HepG2 (cell line): ENCODE measurements around the gene TMEM269. TPM values are rescaled to one million over a fixed set of nuclear protein-coding genes. Genes with fewer than 3 reads are reported as not detected.

ENCODE experiments used
- ATAC-seq: fragments of 200-7000 bp; cut with Tn5 transposase; 3 replicates; pipeline ENCODE4 v1.9.1; 2020; ENCODE audit warnings: mild to moderate bottlenecking, moderate library complexity
- BruUV-seq: library from RNA; stranded (reverse); fragments of 400-500 nt; replicated peaks from 2 replicates; lab custom pipeline; 2021; lab: Mats Ljungman, UMichigan
- CTCF ChIA-PET: fragments of 300-600 bp; formaldehyde crosslinking; extraction: SDS; loops from one replicate; lab custom pipeline; 2021; ENCODE audit warnings: low total read pairs, inconsistent platforms, low intra/inter-chr PET ratio; lab: Yijun Ruan, JAX
- POLR2A ChIA-PET: fragments of 350-600 bp; sonication (Branson Sonifier 250); formaldehyde crosslinking; loops from one replicate; lab custom pipeline; 2020; ENCODE audit warnings: antibody characterized with exemption, inconsistent platforms; lab: Yijun Ruan, JAX
- DNase-seq: peaks from one replicate; pipeline ENCODE4 v3.0.0-alpha.2; 2015; ENCODE audit warnings: low spot score
- FAIRE-seq: peaks from 3 replicates; lab custom pipeline; 2011; peaks lifted over from hg19 to GRCh38; lab: Jason Lieb, UNC
- H2AFZ ChIP-seq: one replicate; pipeline ENCODE4 v1.6.1; 2011; ENCODE audit warnings: low read length, inconsistent platforms
- H3K27ac ChIP-seq: fragments of 300-600 bp; 3 replicates; pipeline ENCODE4 v1.8.0; 2011; ENCODE audit warnings: mixed run types, mild to moderate bottlenecking, mixed read lengths, low read length, inconsistent platforms; ENCODE audit not compliant: insufficient read depth; ENCODE audit errors: extremely low read length
- H3K27me3 ChIP-seq, 2 experiments: fragments of 200-600 bp in 1 of 2; 2 replicates in 1 of 2; 3 replicates in 1 of 2; pipeline versions ENCODE4 v1.6.0 to v1.8.0; 2011; ENCODE audit warnings: low read length in 2 of 2, mild to moderate bottlenecking in 2 of 2, moderate library complexity in 2 of 2, inconsistent platforms in 1 of 2; ENCODE audit not compliant: insufficient read depth in 2 of 2, control insufficient read depth in 1 of 2
- H3K36me3 ChIP-seq, 2 experiments: fragments of 200-600 bp in 1 of 2; replicated peaks in 1 of 2; 2 replicates in 1 of 2; 3 replicates in 1 of 2; pipeline versions ENCODE4 v1.5.1 to v1.8.0; 2011; ENCODE audit warnings: low read length in 2 of 2, inconsistent platforms in 1 of 2; ENCODE audit not compliant: insufficient read depth in 2 of 2, control insufficient read depth in 1 of 2
- H3K4me1 ChIP-seq: 2 replicates; pipeline ENCODE4 v1.5.1; 2012; ENCODE audit warnings: low read length, inconsistent platforms; ENCODE audit not compliant: insufficient read depth
- H3K4me2 ChIP-seq: 2 replicates; pipeline ENCODE4 v1.6.0; 2011; ENCODE audit warnings: low read depth, low read length, inconsistent platforms
- H3K4me3 ChIP-seq, 3 experiments: fragments of 200-600 bp in 1 of 3; sonication (generic), shearing (Covaris generic) in 1 of 3; replicated peaks in 1 of 3; 2 replicates each; pipeline ENCODE4 v1.5.1; 2011 to 2016; ENCODE audit warnings: low read length in 3 of 3, inconsistent platforms in 2 of 3, low read depth in 2 of 3, mild to moderate bottlenecking in 2 of 3, control low read depth in 1 of 3, mixed read lengths in 1 of 3; ENCODE audit not compliant: insufficient read depth in 1 of 3
- H3K79me2 ChIP-seq: one replicate; pipeline ENCODE4 v1.6.1; 2011; ENCODE audit warnings: low read length, inconsistent platforms; ENCODE audit not compliant: insufficient read depth
- H3K9ac ChIP-seq: 2 replicates; pipeline ENCODE4 v1.6.0; 2011; ENCODE audit warnings: mild to moderate bottlenecking, low read depth, low read length, inconsistent platforms; ENCODE audit not compliant: insufficient read depth
- H3K9me3 ChIP-seq: 2 replicates; pipeline ENCODE4 v1.5.1; 2012; ENCODE audit warnings: mild to moderate bottlenecking, low read length
- H4K20me1 ChIP-seq: 2 replicates; pipeline ENCODE4 v1.6.0; 2011; ENCODE audit warnings: inconsistent platforms, mild to moderate bottlenecking, low read length, moderate library complexity; ENCODE audit not compliant: insufficient read depth
- CEBPG ChIP-seq: IDR thresholded peaks from 2 replicates; pipeline ENCODE4 v1.6.1; 2016
- ISL2 ChIP-seq: sonication (generic); formaldehyde crosslinking; IDR thresholded peaks from 2 replicates; pipeline ENCODE4 v1.5.0; 2020; ENCODE audit warnings: missing genetic modification reagents
- MZF1 ChIP-seq: sonication (generic); formaldehyde crosslinking; IDR thresholded peaks from 2 replicates; pipeline ENCODE4 v1.8.1; 2023; ENCODE audit warnings: mild to moderate bottlenecking, missing genetic modification reagents, borderline replicate concordance
- NFIC ChIP-seq: IDR thresholded peaks from 2 replicates; pipeline ENCODE4 v1.6.1; 2012; ENCODE audit warnings: mild to moderate bottlenecking, low read length, inconsistent platforms
- PCBP1 ChIP-seq: fragments of 200-400 bp; formaldehyde crosslinking; IDR thresholded peaks from 2 replicates; pipeline ENCODE4 v1.6.1; 2017; ENCODE audit warnings: mild to moderate bottlenecking, low read depth, low read length, borderline replicate concordance
- TOE1 ChIP-seq: sonication (generic); formaldehyde crosslinking; IDR thresholded peaks from 2 replicates; pipeline ENCODE4 v1.4.0; 2020; ENCODE audit warnings: mild to moderate bottlenecking, missing genetic modification reagents
- YEATS2 ChIP-seq: sonication (generic); formaldehyde crosslinking; IDR thresholded peaks from 2 replicates; pipeline ENCODE4 v1.4.0; 2020; ENCODE audit warnings: missing genetic modification reagents, borderline replicate concordance
- ZNF207 ChIP-seq: fragments of 450-650 bp; IDR thresholded peaks from 2 replicates; pipeline ENCODE4 v1.6.1; 2016; ENCODE audit warnings: antibody characterized with exemption, borderline replicate concordance
- ZNF24 ChIP-seq: fragments of 450-650 bp; IDR thresholded peaks from 2 replicates; pipeline ENCODE4 v1.6.1; 2017; ENCODE audit warnings: antibody characterized with exemption, mild to moderate bottlenecking
- ZNF430 ChIP-seq: sonication (generic); formaldehyde crosslinking; IDR thresholded peaks from 2 replicates; pipeline ENCODE4 v1.9.0; 2021; ENCODE audit warnings: mild to moderate bottlenecking, missing genetic modification reagents
- ZNF496 ChIP-seq: sonication (generic); formaldehyde crosslinking; IDR thresholded peaks from 2 replicates; pipeline ENCODE4 v1.8.1; 2023; ENCODE audit warnings: mild to moderate bottlenecking, moderate library complexity, missing genetic modification reagents; ENCODE audit not compliant: insufficient replicate concordance
- WGBS: methylation state at CpG from one replicate; pipeline ENCODE4 v1.1.6; 2017; ENCODE audit warnings: low lambda C conversion rate; 5-methylcytosine and 5-hydroxymethylcytosine counted together
- in situ Hi-C: cut with HindIII; loops from 2 replicates; pipeline ENCODE4 v1.10.0; 2017; ENCODE audit warnings: low pct_unique_long_range_greater_than_20kb; ENCODE audit not compliant: extremely low pct_ligation_motif_present
- intact Hi-C: fragments of 100-400 bp; cut with micrococcal nuclease; formaldehyde crosslinking; loops from one replicate; pipeline ENCODE4 v1.10.0; 2022; ENCODE audit not compliant: unreplicated experiment
- polyA plus RNA-seq, 8 experiments: library from polyadenylated mRNA; depleted of rRNA in 3 of 8; stranded (reverse) in 7 of 8; unstranded in 1 of 8; fragments of >200 nt; fragmentation: Illumina TruSeq in 4 of 8; extraction: Trizol in 4 of 8; gene quantifications; 2 replicates each; pipeline versions ENCODE4 v1.2.1 to v1.2.3, GENCODE V29; 2011 to 2016; ENCODE audit warnings: low read depth in 4 of 8, missing spikeins in 1 of 8, mixed read lengths in 1 of 8; ENCODE audit not compliant: insufficient read depth in 1 of 8
- total RNA-seq, 5 experiments: library from RNA; depleted of rRNA; stranded (reverse); fragments of >200 nt; fragmentation: Illumina TruSeq; extraction: Trizol; gene quantifications; 2 replicates each; pipeline ENCODE4 v1.2.3, GENCODE V29; 2016; ENCODE audit warnings: low read depth in 1 of 5
- TF ChIP-seq, protein P1 (sequence below): sonication (generic); formaldehyde crosslinking; IDR thresholded peaks from 2 replicates; pipeline ENCODE4 v1.4.0; 2020; ENCODE audit warnings: mild to moderate bottlenecking, missing genetic modification reagents
- TF ChIP-seq, protein P2 (sequence below): sonication (generic); formaldehyde crosslinking; IDR thresholded peaks from 2 replicates; pipeline ENCODE4 v1.4.0; 2020; ENCODE audit warnings: missing genetic modification reagents
- TF ChIP-seq, protein P3 (sequence below): sonication (generic); formaldehyde crosslinking; IDR thresholded peaks from 2 replicates; pipeline ENCODE4 v1.4.0; 2020; ENCODE audit warnings: low read depth, missing genetic modification reagents

The TMEM269 gene
- total and polyA plus RNA-seq, 2 of the 13 experiments (the other 11 are each of a cell fraction or from before 2014, with no cell fraction given), result 0.15 to 0.21 TPM

DNA sequence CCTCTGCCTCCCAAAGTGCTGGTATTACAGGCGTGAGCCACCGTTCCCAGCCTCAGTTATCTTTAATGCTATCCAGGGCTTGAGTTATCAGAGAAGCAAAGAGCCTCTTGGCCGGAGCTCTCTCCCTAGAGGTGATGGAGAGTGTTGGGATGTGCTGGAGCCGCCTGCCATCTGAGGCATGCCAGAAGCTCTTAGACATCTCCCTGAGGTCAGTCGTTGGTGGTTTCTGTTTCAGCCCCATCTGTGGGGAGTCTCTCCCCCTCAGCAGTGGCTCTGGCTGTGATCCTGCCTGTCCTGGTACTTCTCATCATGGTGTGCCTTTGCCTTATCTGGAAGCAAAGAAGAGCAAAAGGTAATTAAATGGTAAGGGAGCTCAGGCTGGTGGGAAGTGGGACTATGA, 50.0 kb downstream of the TMEM269 start:
- H3K4me1 ChIP-seq, result no peaks in the 10 kb centered on the region
- H3K9ac ChIP-seq, result no peak overlapping the region
- BruUV-seq, result no TSS peak
- intact Hi-C loops (no loop called here), in situ Hi-C loops (no loop called here)
- TF ChIP-seq NFIC (no peak), CEBPG (CRISPR knock-in tag) (no peak), ZNF496 (CRISPR knock-in tag) (no peak), ZNF24 (no peak), TOE1 (CRISPR knock-in tag) (no peak), ZNF207 (no peak), PCBP1 (no peak), YEATS2 (CRISPR knock-in tag) (no peak), ISL2 (no peak), ZNF430 (CRISPR knock-in tag) (no peak), MZF1 (CRISPR knock-in tag) (no peak)
- TF ChIP-seq, protein P1, sequence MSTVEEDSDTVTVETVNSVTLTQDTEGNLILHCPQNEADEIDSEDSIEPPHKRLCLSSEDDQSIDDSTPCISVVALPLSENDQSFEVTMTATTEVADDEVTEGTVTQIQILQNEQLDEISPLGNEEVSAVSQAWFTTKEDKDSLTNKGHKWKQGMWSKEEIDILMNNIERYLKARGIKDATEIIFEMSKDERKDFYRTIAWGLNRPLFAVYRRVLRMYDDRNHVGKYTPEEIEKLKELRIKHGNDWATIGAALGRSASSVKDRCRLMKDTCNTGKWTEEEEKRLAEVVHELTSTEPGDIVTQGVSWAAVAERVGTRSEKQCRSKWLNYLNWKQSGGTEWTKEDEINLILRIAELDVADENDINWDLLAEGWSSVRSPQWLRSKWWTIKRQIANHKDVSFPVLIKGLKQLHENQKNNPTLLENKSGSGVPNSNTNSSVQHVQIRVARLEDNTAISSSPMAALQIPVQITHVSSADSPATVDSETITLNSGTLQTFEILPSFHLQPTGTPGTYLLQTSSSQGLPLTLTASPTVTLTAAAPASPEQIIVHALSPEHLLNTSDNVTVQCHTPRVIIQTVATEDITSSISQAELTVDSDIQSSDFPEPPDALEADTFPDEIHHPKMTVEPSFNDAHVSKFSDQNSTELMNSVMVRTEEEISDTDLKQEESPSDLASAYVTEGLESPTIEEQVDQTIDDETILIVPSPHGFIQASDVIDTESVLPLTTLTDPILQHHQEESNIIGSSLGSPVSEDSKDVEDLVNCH (CRISPR knock-in tag), result no peak
- TF ChIP-seq, protein P2, sequence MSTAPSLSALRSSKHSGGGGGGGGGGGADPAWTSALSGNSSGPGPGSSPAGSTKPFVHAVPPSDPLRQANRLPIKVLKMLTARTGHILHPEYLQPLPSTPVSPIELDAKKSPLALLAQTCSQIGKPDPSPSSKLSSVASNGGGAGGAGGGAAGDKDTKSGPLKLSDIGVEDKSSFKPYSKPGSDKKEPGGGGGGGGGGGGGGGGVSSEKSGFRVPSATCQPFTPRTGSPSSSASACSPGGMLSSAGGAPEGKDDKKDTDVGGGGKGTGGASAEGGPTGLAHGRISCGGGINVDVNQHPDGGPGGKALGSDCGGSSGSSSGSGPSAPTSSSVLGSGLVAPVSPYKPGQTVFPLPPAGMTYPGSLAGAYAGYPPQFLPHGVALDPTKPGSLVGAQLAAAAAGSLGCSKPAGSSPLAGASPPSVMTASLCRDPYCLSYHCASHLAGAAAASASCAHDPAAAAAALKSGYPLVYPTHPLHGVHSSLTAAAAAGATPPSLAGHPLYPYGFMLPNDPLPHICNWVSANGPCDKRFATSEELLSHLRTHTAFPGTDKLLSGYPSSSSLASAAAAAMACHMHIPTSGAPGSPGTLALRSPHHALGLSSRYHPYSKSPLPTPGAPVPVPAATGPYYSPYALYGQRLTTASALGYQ (CRISPR knock-in tag), result no peak
- TF ChIP-seq, protein P3, sequence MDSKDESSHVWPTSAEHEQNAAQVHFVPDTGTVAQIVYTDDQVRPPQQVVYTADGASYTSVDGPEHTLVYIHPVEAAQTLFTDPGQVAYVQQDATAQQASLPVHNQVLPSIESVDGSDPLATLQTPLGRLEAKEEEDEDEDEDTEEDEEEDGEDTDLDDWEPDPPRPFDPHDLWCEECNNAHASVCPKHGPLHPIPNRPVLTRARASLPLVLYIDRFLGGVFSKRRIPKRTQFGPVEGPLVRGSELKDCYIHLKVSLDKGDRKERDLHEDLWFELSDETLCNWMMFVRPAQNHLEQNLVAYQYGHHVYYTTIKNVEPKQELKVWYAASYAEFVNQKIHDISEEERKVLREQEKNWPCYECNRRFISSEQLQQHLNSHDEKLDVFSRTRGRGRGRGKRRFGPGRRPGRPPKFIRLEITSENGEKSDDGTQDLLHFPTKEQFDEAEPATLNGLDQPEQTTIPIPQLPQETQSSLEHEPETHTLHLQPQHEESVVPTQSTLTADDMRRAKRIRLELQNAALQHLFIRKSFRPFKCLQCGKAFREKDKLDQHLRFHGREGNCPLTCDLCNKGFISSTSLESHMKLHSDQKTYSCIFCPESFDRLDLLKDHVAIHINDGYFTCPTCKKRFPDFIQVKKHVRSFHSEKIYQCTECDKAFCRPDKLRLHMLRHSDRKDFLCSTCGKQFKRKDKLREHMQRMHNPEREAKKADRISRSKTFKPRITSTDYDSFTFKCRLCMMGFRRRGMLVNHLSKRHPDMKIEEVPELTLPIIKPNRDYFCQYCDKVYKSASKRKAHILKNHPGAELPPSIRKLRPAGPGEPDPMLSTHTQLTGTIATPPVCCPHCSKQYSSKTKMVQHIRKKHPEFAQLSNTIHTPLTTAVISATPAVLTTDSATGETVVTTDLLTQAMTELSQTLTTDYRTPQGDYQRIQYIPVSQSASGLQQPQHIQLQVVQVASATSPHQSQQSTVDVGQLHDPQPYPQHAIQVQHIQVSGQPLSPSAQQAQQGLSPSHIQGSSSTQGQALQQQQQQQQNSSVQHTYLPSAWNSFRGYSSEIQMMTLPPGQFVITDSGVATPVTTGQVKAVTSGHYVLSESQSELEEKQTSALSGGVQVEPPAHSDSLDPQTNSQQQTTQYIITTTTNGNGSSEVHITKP (CRISPR knock-in tag), result no peak
- ChIA-PET POLR2A (no interaction called here), CTCF (no interaction called here)
- H3K79me2 ChIP-seq, result no peaks in the 10 kb centered on the region
- FAIRE-seq (no peak), ATAC-seq (no peak), DNase-seq (no peak)
- no peak overlapping the region for H3K4me2 ChIP-seq
- 90% methylated on average over 5 of the region's 5 CpGs for WGBS
- no peak overlapping the region for H3K4me3 ChIP-seq
- no peaks in the 10 kb centered on the region for H4K20me1 ChIP-seq
- H3K9me3 ChIP-seq, result no peaks in the 10 kb centered on the region
- no peak overlapping the region for H3K27ac ChIP-seq
- H3K27me3 ChIP-seq, result no peaks in the 10 kb centered on the region
- no peaks in the 10 kb centered on the region for H3K36me3 ChIP-seq
- no peak overlapping the region for H2AFZ ChIP-seq
